Activated CD4-positive, alpha-beta T cell treated with anti-CD3 and anti-CD28 coated beads, Interleukin-2, amount 50 U/mL, for 4 hours (primary cell): Measurements from ENCODE around the gene ST14.

Experiments used
- DNase-seq, 2 experiments: peaks; one replicate each; pipeline ENCODE4 v3.0.0-alpha.2; 2020

The ST14 gene

GRCh38 chr11:130159657-130160497 is at the start of gene ST14:
ST14 (plus strand) TSS chr11:130159782; CDS start chr11:130159980, 198 bp downstream.
- DNase-seq = no peak

DNA sequence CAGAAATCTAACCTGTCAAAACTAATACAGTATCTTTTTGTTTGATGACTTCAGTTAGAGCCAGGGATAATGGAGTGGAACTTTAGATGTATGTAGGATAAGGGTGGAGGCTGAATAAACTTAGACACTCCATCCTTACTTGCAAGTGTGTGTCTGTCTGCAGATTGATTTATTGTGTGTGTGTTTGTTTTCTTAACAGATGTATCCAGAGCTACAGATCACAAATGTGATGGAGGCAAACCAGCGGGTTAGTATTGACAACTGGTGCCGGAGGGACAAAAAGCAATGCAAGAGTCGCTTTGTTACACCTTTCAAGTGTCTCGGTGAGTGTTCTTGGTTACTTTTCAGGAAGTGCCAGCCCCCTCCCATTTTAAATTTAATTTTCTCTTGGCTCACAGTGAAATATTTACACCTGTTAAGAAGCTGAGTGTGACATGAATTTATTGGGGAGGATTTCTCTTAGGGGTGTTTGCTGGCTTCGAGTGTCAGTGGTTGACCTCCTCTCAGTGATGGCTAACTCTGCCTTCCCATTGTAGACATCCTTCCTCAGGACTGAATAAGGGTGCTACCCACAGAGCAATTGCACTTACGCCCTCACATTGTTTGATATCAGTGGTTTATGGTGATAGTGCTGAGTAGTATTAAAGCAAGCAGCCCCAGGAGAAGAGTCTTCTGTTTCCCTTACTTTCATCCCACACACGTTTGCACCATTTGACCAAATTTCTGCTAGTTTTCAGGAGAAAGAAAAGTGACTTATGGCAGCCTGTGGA is 49.1 kb upstream of the ST14 start:
- no peak for DNase-seq

DNA sequence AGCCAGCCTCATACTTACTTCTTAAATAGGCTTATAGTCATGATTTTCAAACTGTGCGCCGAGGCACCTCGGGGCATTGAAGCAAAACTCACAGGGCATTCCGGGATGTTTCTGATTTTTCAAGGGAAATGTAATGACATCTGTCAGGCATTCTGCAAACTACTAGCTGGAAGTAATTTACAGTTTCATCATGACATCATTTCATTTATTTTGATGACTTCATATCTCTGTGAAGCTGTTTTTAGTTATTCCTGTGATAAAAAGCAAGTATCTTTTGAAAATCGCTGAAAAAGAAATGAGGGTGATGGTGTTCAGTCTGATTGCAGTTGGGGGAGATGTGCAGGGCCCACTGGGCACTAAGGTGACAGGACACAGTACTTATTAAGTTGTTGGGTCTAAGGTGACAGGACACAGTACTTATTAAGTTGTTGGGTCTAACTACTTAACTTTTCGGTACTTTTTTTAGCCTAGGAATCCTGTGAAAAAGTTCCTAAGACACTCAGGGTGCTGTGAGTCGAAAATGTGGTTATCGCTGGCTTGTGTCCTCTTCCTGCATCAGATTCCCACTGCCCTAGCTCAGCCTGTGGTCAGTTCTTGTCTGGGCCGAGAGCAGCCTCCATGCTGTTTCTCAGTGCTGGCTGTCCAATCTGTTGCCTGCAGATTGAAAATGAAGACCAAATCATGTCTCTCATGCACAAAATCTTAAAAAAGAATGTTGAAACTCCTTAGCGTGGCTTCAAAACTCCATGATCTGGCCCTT is 47.3 kb upstream of the ST14 start:
- DNase-seq = no peak

DNA sequence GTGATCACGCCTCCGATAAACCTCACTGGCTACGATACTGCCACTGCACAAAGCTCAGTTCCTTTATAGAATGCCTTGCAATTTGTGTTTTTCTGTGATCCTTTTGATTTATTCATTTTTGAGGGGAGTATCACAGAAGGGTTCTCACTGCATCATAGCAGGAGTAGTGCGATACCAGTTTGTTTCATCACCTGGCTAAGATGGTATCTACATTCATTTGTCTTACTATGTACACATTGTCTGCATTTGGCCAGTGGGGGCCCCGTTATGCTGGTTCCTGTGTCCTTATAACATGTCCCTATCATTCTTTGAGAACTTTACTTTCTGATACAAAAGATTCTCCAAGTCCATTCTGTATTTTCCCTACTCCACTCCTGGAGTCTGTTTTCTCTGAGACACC is 45.3 kb upstream of the ST14 start:
- DNase-seq = no peak

DNA sequence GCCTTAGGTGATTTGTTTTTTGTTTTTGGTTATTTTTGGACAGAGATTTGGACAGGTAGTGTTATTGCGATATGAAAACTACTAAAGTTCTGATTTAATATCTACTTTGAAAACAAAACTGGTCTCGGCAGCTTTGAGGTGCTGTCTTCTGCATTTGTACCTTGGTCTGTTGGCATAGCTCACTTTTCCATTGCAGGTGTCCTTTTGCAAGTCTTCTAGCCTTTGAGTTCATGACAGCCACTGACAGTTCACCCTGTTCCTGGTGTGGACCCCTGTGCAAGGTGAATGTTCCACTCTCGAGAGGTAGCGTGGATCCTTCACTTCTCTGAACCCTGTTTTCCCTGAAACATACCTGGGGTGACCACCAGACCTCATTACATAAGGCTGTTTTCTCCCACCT is 44.9 kb upstream of the ST14 start:
- DNase-seq = no peak

DNA sequence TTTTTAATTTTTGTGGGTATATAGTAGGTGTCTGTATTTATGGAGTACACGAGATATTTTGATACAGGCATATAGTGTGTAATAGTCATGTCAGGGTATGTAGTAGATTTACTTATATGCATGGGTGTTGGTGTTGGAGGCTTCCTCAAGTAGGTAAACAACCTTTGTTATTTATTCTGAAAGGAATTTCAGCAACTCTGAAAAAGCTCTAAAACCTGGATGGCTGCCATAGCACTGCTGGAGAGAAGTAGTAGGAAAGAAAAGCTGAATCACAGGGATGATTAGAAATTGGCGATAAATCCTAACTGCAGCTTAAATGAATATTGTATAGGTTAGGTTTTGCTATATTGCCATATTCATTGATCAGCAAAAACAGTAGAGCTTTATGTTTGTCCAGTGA is 44.4 kb upstream of the ST14 start:
- DNase-seq = no peak

GRCh38 chr11:130118165-130118564 is 41.4 kb upstream of the ST14 start:
- no peak for DNase-seq

- no peak for DNase-seq
Observed at GRCh38 chr11:130118636-130119387, 40.8 kb upstream of the ST14 start.

DNA sequence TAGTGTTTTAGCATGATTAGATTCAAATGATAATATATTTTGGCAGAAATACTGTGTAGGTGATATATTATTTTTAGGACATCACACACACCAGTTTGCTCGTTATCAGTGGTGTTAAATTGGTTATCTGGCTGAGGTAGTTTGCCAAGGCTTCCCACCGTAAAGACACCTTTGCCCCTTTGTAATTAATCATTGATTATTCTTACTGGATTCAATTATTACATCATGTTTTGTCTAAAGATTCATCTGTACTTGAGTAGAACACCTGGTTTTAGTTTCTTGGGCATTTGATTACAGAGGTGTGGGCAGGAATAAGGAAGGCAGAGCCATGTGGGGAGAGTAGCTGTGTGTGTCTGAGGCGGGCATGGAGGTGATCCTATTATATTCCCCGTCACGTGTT is 39.5 kb upstream of the ST14 start:
- DNase-seq = no peak

GRCh38 chr11:130121445-130121978 is 38.1 kb upstream of the ST14 start:
- no peak for DNase-seq

GRCh38 chr11:130122141-130122575 is 37.4 kb upstream of the ST14 start:
- DNase-seq = peak in 1 of 2 experiments; percentile 26

- DNase-seq = no peak
Observed at GRCh38 chr11:130123414-130124040, 36.1 kb upstream of the ST14 start.

DNA sequence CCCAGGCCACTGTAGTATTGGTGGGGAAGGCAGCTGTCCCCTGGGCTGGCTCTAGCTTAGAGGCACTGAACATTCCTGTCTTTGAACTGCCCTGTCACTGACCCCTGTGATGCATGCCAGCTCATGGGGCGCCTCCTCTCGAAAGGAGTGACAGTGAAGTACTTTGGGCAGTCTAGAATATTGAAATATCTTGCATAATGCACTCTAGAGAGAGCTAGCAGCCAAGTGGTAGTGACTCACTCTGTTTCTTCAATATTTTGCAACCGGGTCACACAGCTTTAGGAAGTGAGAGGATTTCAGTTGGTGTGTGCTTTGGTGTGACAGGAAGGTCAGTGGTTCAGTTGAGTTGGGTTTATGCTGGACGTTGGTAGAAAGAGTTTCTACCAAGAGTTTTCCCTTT is 35.5 kb upstream of the ST14 start:
- no peak for DNase-seq

DNA sequence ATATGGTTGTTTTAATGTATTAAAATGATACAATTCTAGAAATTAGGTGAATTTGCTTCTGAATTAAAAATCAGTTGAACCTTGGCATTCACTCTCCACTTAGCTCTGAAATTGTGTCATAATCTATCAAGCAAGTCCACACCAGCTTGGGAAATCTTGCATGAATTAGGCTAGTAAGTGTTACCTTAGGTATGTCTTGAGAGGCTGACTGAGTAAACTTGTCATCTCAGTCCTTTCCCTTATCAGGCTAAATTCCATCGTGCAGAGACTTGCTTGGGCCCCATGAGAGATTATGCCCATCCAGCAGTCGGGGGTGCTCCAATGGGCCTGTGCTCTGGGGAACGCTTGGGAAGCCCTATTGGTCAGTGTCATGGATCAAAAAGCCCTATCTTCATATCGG is 33.9 kb upstream of the ST14 start:
- no peak for DNase-seq

DNA sequence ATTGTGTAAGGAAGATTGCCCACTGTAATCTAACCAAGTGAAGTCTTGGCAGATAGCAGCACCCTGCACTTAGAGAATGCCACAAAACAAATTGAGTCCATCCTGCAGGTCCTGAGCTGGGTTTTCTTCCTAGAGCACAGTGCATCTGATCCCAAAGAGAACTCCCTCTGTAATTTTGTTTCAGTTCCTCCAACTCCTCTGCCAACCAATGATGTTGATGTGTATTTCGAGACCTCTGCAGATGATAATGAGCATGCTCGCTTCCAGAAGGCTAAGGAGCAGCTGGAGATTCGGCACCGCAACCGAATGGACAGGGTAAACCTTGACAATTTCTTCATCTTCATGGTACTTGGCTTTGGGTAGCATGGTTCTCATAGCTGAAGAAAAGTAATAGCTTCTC is 33.1 kb upstream of the ST14 start:
- no peak for DNase-seq

DNA sequence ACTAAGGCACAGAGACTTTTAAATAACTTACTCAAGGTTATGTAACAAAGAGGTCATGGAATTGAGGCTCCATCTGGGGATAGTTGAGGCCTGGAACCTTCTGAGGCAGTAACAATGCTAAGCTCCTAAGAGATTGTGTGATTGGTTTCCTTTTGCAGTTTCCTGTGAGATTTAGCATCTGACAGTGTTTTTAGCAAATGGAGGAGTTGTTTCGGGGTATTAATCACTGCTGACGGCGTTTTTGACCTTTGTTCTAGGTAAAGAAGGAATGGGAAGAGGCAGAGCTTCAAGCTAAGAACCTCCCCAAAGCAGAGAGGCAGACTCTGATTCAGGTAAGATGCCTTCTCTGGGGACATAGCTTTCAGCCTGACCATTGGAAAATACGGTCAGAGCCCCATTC is 32.1 kb upstream of the ST14 start:
- no peak for DNase-seq

DNA sequence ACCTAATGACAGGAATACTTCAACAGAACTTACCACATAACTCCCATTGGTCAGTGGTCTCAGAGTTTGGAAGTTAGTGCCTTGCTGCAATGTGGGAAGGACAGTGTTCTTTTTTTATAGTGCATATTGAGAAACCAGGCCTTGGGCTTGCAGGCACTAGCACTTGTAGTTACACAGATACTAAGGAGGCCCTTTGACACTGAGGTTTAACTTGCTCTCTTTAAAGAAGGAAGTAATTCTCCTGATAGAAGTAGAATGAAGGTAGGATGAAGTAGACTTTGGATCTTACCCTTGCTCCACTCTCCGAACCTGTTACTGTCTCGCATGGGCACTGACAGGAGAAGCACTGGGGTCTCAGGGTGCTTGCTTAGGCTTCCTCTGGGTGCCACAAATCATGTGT is 31.0 kb upstream of the ST14 start:
- DNase-seq = no peak

- DNase-seq = no peak
Observed at GRCh38 chr11:130129922-130130321, 29.7 kb upstream of the ST14 start.

DNA sequence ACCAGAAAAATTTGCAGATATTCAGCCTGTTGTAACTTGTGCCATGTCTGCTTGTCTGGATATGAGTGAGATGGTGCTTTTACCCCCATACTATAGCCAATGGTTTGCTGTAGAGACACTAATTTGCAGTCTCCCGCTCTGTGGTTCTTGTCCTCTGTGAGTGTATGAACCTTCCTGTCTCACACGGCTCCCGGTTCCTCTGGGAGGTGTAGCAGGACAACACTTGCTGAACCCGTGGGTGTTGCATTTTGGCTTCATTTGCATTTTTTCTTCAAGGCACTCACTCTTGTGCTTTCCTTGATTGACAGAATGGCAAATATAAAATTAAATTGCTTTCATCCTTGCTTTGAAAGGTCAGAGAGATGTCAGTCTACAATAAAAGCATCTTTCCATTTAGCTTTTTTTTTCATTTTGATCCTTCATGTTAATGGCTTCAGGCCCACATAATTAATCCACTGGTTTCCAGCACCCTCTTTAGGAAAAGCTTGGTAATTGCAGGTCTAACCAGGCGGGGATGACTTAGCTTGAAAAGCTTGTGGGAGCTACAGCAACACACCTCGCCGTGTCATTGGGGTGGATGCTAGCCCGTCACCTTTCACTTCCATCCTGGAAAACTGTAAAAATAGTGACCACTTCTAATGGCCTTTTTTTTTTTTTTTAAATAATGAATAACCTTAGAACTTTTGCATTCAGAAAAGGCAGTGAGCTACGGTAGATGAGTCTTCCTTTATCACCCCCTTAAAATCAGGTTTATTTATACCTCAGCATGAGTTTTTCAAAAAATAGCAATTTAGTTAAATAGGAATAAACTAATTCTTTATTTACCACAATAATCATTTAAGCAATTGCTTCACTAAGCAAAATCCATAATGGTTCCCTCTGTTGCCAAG is 27.4 kb upstream of the ST14 start:
- DNase-seq = peak; percentile 14 to 34

DNA sequence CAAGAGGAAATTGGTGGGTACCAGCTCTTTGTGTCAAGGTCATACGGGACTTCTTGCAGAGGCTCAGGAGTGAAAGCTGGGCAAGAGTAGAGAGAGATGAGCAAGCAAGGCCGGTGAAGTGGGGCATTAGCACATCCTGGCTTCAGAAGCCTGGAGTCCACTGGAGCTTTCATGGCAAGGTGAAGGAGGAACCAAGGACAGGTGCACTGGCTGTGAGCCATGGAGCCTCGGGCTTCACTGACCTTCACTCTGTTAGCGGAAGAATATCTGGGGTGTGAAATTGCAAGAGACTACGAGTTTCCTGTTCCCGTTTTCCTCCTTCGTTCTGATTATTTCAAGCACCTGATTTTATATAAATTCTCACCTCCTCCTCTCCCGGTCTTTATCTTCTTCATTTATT is 25.9 kb upstream of the ST14 start:
- no peak for DNase-seq

GRCh38 chr11:130136107-130136506 is 23.5 kb upstream of the ST14 start:
- DNase-seq = no peak
